ENCODE data around the gene CBX8. TPM values are rescaled to one million over a fixed set of nuclear protein-coding genes. Genes with fewer than 3 reads are reported as not detected.

CBX8 gene
- total and polyA plus RNA-seq, 2 of the 13 experiments (the other 11 are each of a cell fraction or from before 2014, with no cell fraction given) = 0.34 to 12.6 TPM

DNA sequence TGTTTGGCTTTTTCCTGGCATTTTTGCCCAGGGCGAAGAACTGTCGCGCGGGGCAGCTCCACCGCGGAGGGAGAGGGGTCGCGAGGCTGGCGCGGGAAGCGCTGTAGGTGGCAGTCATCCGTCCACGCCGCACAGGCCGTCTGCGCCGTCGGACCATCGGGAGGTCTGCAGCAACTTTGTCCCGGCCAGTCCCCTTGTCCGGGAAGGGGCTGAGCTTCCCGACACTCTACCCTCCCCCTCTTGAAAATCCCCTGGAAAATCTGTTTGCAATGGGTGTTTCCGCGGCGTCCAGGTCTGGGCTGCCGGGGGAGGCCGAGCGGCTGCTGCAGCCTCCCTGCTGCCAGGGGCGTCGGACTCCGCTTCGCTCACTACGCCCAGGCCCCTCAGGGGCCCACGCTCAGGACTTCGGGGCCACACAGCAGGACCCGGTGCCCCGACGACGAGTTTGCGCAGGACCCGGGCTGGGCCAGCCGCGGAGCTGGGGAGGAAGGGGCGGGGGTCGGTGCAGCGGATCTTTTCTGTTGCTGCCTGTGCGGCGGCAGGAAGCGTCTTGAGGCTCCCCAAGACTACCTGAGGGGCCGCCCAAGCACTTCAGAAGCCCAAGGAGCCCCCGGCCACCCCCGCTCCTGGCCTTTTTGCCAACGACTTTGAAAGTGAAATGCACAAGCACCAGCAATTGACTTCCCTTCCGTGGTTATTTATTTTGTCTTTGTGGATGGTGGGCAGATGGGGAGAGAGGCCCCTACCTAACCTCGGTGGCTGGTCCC, 44.7 kb upstream of the CBX8 start (continued):
- TF ChIP-seq, protein P1, sequence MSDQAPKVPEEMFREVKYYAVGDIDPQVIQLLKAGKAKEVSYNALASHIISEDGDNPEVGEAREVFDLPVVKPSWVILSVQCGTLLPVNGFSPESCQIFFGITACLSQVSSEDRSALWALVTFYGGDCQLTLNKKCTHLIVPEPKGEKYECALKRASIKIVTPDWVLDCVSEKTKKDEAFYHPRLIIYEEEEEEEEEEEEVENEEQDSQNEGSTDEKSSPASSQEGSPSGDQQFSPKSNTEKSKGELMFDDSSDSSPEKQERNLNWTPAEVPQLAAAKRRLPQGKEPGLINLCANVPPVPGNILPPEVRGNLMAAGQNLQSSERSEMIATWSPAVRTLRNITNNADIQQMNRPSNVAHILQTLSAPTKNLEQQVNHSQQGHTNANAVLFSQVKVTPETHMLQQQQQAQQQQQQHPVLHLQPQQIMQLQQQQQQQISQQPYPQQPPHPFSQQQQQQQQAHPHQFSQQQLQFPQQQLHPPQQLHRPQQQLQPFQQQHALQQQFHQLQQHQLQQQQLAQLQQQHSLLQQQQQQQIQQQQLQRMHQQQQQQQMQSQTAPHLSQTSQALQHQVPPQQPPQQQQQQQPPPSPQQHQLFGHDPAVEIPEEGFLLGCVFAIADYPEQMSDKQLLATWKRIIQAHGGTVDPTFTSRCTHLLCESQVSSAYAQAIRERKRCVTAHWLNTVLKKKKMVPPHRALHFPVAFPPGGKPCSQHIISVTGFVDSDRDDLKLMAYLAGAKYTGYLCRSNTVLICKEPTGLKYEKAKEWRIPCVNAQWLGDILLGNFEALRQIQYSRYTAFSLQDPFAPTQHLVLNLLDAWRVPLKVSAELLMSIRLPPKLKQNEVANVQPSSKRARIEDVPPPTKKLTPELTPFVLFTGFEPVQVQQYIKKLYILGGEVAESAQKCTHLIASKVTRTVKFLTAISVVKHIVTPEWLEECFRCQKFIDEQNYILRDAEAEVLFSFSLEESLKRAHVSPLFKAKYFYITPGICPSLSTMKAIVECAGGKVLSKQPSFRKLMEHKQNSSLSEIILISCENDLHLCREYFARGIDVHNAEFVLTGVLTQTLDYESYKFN (CRISPR knock-in tag; conservative IDR thresholded peaks at IDR 0.05) = no peak
- no peak for TF ChIP-seq AGO1 (IDR thresholded peaks at IDR 0.05; ENCODE audit: low read depth, low read length, poor library complexity, severe bottlenecking)
- TF ChIP-seq NR2F2 (IDR thresholded peaks at IDR 0.05; ENCODE audit: borderline replicate concordance, low read depth) = no peak
- TF ChIP-seq ZSCAN30 (CRISPR knock-in tag; IDR thresholded peaks at IDR 0.05) = no peak
- no peak for TF ChIP-seq MEIS1 (CRISPR knock-in tag; IDR thresholded peaks at IDR 0.05; ENCODE audit: borderline replicate concordance)
- TF ChIP-seq ZNF549 (CRISPR knock-in tag; IDR thresholded peaks at IDR 0.05) = no peak
- no peak for TF ChIP-seq ATF7 (IDR thresholded peaks at IDR 0.05)
- TF ChIP-seq ATF7 (CRISPR knock-in tag; IDR thresholded peaks at IDR 0.05) = no peak
- TF ChIP-seq TRIM24 (CRISPR knock-in tag; IDR thresholded peaks at IDR 0.05) = no peak
- TF ChIP-seq, protein P2, sequence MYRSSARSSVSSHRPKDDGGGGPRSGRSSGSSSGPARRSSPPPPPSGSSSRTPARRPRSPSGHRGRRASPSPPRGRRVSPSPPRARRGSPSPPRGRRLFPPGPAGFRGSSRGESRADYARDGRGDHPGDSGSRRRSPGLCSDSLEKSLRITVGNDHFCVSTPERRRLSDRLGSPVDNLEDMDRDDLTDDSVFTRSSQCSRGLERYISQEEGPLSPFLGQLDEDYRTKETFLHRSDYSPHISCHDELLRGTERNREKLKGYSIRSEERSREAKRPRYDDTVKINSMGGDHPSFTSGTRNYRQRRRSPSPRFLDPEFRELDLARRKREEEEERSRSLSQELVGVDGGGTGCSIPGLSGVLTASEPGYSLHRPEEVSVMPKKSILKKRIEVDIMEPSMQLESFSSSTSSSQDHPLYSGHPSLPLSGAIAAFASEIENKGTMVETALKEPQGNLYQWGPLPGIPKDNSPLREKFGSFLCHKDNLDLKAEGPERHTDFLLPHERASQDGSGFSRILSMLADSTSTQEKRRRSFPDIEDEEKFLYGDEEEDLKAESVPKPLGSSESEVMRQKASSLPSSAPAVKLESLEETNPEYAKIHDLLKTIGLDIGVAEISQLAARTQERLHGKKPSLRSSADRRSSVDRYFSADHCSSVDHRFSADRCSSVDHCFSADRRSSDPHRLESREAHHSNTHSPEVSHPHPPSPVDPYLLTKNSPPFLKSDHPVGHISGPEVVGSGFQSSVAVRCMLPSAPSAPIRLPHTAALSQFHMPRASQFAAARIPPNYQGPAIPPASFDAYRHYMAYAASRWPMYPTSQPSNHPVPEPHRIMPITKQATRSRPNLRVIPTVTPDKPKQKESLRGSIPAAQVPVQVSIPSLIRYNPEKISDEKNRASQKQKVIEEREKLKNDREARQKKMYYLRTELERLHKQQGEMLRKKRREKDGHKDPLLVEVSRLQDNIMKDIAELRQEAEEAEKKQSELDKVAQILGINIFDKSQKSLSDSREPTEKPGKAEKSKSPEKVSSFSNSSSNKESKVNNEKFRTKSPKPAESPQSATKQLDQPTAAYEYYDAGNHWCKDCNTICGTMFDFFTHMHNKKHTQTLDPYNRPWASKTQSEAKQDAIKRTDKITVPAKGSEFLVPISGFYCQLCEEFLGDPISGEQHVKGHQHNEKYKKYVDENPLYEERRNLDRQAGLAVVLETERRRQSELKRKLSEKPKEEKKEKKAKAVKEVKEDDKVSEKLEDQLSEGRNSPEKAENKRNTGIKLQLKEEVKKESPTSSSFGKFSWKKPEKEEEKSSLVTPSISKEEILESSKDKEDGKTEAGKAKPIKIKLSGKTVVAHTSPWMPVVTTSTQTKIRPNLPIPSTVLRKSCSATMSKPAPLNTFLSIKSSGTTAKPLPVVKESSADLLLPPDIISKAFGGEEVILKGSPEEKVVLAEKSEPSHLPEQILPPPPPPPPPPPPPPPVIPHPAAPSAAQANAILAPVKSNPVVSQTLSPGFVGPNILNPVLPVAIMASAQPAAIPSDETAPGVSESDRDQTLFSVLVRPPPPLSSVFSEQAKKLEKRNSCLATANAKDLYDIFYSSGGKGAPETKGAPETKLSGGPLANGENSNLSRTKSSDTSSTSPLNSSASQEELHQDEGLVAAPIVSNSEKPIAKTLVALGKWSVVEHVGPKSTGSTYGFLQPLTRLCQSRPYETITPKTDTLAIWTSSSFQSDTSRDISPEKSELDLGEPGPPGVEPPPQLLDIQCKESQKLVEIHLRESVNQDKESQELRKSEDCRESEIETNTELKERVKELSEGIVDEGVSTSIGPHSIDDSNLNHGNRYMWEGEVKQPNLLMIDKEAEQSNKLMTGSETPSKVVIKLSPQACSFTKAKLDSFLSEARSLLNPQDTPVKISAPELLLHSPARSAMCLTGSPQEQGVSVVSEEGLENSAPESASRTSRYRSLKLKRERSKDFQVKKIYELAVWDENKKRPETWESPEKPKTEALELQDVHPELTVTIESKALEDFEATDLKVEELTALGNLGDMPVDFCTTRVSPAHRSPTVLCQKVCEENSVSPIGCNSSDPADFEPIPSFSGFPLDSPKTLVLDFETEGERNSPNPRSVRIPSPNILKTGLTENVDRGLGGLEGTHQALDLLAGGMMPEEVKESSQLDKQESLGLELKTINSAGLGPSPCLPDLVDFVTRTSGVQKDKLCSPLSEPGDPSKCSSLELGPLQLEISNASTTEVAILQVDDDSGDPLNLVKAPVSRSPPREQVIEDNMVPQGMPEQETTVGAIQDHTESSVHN (CRISPR knock-in tag; IDR thresholded peaks at IDR 0.05) = no peak
- no peak for TF ChIP-seq ZNF432 (CRISPR knock-in tag; IDR thresholded peaks at IDR 0.05; ENCODE audit: borderline replicate concordance)
- peak; percentile 19; the same call in 1 of the 2 replicates for TF ChIP-seq ELF3 (CRISPR knock-in tag; IDR thresholded peaks at IDR 0.05)
- no peak for TF ChIP-seq ZNF704 (CRISPR knock-in tag; IDR thresholded peaks at IDR 0.05; ENCODE audit: borderline replicate concordance)
- TF ChIP-seq ZNF777 (CRISPR knock-in tag; IDR thresholded peaks at IDR 0.05) = peak; percentile 68
- TF ChIP-seq RXRB (CRISPR knock-in tag; IDR thresholded peaks at IDR 0.05; ENCODE audit: borderline replicate concordance) = 0 out of 2 replicates have a peak, but pooled peaks have one; percentile 29
- no peak for TF ChIP-seq ZNF251 (CRISPR knock-in tag; IDR thresholded peaks at IDR 0.05)

Measured in HepG2 (cell line).